Activated T-helper 1 cell treated with anti-CD3 and anti-CD28 coated beads, Interleukin-2, amount 50 U/mL, for 16 hours (primary cell): ENCODE results near the gene DNAJC5G.

ENCODE experiments used
- DNase-seq, 2 donors: peaks; one replicate each; pipeline ENCODE4 v3.0.0-alpha.2; 2020; ENCODE audit warnings: low read depth in 1 of 2, low spot score in 1 of 2

The DNAJC5G gene

GRCh38 chr2:27275211-27276150 is at the start of gene DNAJC5G:
TSS of gene DNAJC5G (plus strand) at chr2:27275433. CDS start at chr2:27276729, 1,296 bp downstream.
- DNase-seq: no peak

GRCh38 chr2:27225526-27225925 is 49.7 kb upstream of the DNAJC5G start:
- DNase-seq: no peak

- no peak for DNase-seq
Measured at GRCh38 chr2:27227501-27227900, 47.7 kb upstream of the DNAJC5G start.

- no peak for DNase-seq
Measured at GRCh38 chr2:27231921-27232320, 43.3 kb upstream of the DNAJC5G start.

GRCh38 chr2:27233341-27233740 is 41.9 kb upstream of the DNAJC5G start:
- no peak for DNase-seq

- DNase-seq: no peak
Measured at GRCh38 chr2:27236136-27236535, 39.1 kb upstream of the DNAJC5G start.

GRCh38 chr2:27236626-27237025 is 38.6 kb upstream of the DNAJC5G start:
- DNase-seq: no peak

- no peak for DNase-seq
Measured at GRCh38 chr2:27237341-27237945, 37.8 kb upstream of the DNAJC5G start.

- DNase-seq: no peak
Measured at GRCh38 chr2:27238976-27239375, 36.3 kb upstream of the DNAJC5G start.

- DNase-seq: no peak
Measured at GRCh38 chr2:27240406-27240805, 34.8 kb upstream of the DNAJC5G start.

- no peak for DNase-seq
Measured at GRCh38 chr2:27241761-27242613, 33.2 kb upstream of the DNAJC5G start.

GRCh38 chr2:27242614-27242951 is 32.6 kb upstream of the DNAJC5G start:
- no peak for DNase-seq

- no peak for DNase-seq
Measured at GRCh38 chr2:27243391-27244130, 31.7 kb upstream of the DNAJC5G start.

- no peak for DNase-seq
Measured at GRCh38 chr2:27245116-27245515, 30.1 kb upstream of the DNAJC5G start.

- no peak for DNase-seq
Measured at GRCh38 chr2:27245626-27246025, 29.6 kb upstream of the DNAJC5G start.

GRCh38 chr2:27247893-27248292 is 27.3 kb upstream of the DNAJC5G start:
- DNase-seq: no peak

- DNase-seq: no peak
Measured at GRCh38 chr2:27249159-27249890, 25.9 kb upstream of the DNAJC5G start.

- DNase-seq: peak in 1 of 2 donors; percentile 15
Measured at GRCh38 chr2:27249891-27250651, 25.2 kb upstream of the DNAJC5G start.

- no peak for DNase-seq
Measured at GRCh38 chr2:27250652-27251379, 24.4 kb upstream of the DNAJC5G start.
